MV-4-11 (cell line): ENCODE results near the gene AGPAT3.

Experiments
- DNase-seq: peaks from one replicate; lab custom pipeline; 2025; lab: John Stamatoyannopoulos, UW

The AGPAT3 gene

DNA sequence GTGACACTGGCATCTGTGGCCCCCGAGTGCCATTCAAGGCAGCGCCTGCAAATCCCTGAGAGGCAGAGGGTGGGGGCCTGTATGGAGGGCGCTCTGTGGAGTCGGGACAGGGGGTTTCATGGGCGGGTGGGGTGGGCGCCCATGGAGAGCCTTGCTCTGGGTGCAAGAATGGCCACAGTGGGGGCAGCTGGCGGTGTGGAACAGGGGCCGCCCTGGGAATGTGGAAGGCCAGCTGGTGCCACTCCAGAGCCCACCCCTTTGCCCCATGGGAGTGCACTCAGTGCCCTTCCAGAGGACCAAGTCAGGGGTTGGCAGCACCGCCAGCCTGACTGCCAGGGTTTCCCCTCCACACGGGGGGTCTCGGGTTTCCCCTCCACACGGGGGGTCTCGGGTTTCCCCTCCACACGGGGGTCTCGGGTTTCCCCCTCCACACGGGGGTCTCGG, 92.1 kb downstream of the AGPAT3 start:
- DNase-seq, result no peak

DNA sequence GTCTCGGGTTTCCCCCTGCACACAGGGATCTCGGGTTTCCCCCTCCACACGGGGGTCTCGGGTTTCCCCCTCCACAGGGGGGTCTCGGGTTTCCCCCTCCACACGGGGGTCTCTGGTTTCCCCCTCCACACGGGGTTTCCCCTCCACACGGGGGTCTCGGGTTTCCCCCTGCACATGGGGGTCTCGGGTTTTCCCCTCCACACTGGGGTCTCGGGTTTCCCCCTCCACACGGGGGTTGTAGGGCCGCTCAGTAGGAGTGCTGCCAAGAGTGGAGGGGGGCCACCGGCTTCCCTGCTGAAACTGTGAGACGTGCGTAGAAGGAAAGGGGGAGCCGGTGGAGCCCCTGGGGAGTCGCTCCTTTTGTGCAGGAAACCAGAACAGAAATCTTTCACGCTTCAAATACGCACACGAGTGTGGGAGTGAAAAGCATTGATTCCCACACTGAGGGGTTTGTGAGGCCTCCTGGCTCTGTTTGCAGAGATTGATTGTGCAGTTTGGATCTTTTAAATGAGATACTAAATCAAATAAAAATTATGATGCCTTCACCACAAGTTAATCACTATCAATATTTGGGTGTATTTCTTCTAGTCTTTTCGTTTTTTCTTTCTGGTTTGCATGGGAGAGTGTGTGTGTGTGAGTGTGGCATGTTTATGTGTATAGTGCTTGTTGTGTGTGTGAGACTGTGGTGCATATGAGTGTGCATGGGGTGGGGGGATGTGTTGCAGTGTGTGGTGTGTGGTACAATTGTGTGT, 92.8 kb downstream of the AGPAT3 start:
- DNase-seq, result no peak

- DNase-seq, result no peak
Measured at GRCh38 chr21:43958364-43959158, 93.5 kb downstream of the AGPAT3 start.

DNA sequence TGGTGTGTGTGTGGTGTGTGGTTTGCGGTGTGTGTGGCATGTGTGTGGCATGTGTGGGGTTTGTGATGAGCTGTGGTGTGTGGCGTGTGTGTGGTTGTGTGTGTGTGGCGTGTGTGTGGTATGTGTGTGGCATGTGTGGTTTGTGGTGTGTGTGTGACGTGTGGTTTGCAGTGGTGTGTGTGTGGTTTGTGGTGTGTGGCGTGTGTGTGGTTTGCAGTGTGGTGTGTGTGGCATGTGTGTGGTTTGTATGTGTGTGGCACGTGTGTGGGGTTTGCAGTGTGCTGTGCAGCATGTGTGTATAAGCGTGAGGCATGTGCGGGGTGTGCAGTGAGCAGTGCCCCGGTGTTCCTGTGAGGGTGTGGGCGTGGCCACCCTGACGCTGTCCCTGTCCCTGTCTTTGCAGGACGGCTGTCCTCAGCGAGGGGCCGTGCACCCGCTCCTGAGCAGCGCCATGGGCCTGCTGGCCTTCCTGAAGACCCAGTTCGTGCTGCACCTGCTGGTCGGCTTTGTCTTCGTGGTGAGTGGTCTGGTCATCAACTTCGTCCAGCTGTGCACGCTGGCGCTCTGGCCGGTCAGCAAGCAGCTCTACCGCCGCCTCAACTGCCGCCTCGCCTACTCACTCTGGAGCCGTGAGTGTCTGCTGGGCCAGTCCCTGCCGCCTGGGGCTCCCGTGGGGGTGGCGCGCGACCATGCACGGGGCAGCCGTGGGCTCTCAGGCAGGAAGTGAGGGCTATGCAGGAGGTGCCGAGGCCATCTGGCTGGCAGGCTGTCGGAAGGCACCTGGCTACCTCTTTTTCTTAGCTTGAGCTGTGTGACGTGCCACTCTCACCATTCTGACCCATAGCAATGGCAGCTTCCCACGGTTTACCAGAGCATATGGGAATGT, 94.5 kb downstream of the AGPAT3 start:
- no peak for DNase-seq

DNA sequence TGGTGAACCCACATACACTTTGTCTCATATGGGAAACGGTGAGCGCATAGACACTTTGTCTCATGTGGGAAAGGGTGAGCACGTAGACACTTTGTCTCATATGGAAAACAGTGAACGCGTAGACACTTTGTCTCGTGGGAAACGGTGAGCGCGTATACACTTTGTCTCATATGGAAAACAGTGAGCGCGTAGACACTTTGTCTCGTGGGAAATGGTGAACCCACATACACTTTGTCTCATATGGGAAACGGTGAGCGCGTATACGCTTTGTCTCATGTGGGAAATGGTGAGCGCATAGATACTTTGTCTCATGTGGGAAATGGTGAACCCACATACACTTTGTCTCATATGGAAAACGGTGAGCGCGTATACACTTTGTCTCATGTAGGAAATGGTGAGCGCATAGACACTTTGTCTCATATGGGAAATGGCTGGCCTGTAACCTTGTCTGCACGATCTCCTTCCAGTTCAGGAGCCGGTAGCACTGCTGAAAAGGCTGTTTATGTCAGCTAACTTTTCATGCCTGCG, 96.4 kb downstream of the AGPAT3 start:
- DNase-seq, result no peak

- no peak for DNase-seq
Measured at GRCh38 chr21:43965911-43966585, 101.0 kb downstream of the AGPAT3 start.

- DNase-seq, result no peak
Measured at GRCh38 chr21:43966946-43967512, 102.0 kb downstream of the AGPAT3 start.

DNA sequence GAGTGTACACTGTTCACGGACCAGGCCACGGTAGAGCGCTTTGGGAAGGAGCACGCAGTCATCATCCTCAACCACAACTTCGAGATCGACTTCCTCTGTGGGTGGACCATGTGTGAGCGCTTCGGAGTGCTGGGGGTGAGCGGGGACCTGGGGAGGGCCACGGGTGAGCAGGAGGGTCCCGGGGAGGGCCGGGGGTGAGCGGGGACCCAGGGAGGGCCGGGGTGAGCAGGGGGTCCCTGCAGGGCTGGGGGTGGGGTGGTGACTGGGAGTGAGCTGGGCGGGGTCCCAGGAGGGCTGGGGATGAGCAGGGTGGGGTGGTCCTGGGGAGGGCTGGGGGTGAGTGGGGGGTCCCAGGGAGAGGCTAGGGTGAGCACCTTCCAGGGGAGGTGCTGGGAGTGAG, 103.0 kb downstream of the AGPAT3 start:
- DNase-seq, result no peak

GRCh38 chr21:43968410-43969114, 103.5 kb downstream of the AGPAT3 start:
- DNase-seq, result no peak

- no peak for DNase-seq
Measured at GRCh38 chr21:43969115-43969444, 104.1 kb downstream of the AGPAT3 start.

GRCh38 chr21:43970551-43970950, 105.5 kb downstream of the AGPAT3 start:
- no peak for DNase-seq

DNA sequence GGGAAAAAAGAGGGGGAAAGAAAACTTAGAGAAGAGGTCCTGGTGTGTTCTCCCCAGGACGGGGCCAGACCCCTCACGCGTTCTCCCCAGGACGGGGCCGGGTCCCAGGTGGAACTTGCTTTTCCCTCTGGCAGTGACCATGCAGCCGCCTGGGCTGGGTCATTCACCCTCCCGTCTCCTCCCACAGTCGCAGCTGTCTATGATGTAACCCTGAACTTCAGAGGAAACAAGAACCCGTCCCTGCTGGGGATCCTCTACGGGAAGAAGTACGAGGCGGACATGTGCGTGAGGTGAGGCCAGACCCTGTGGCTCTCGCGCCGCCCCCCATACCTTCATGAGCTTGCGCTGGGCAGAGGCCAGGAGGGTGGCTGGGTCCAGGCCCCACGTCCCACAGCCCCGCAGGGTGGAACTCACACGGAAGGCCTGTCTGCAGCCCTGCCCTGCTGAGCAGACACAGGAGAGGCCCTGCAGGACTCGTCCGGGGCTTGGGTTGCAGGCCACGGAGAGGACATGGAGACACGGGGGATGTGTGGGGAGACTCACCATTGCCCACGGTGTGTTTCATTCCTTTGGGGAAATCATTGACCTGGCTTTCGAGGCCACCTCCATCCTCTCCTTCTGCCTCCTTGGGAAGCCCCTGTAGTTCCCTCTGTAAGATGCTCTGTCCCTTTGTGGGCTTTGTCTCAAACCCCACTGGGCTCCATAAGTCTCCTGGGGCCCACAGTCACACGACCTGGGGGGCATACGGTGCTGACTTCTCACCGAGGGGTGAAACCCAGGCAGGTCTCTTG, 106.4 kb downstream of the AGPAT3 start:
- DNase-seq, result peak; percentile 51

DNA sequence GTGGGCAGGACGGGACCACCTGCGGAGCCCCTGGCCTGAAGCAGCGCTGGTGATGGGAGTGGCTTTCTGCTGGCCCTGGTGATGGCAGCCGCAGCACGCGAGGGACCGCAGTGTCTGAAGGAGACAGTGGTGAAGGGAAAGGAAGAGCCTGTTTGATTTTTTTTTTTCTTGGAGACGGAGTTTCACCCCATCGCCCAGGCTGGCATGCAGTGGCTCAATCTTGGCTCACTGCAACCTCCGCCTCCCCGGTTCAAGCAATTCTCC, 106.9 kb downstream of the AGPAT3 start:
- DNase-seq, result no peak

- DNase-seq, result no peak
Measured at GRCh38 chr21:43972850-43973633, 108.0 kb downstream of the AGPAT3 start.

DNA sequence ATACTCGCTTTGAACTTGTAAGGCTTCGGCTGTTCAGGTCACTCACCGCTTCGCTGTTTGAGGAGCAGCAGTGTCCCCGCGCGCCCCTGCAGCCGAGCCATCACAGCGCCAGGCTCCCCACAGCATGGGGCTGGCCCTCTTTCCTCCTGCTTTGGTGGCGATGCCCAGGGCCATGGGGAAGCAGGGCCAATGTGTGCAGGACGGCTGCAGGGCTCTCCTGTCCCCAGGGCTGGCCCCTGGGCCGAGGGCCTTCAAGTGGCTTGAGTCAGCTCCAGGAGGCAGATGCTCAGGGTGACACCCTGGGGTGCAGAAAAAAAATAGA, 108.6 kb downstream of the AGPAT3 start:
- no peak for DNase-seq

- DNase-seq, result no peak
Measured at GRCh38 chr21:43974791-43975468, 109.9 kb downstream of the AGPAT3 start.

GRCh38 chr21:43975469-43976098, 110.6 kb downstream of the AGPAT3 start:
- peak; percentile 56 for DNase-seq

DNA sequence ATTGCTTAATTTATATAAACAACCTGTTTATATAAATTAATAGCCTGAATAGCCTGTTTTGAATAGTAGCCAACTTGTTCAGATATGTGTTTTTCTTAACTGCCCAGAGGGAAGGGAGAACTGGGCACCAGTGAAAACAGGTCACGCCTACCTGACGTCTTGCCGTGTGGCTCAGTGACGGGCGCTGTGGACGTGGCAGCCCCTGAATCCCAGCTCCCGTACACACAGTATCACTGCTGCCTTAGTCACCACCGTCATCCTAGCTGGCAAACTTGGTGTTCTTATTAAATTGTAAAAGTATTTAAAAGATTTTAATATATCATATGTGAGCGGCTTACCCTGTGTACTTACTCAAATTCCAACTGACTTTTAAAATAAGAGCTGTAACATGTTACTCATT, 111.6 kb downstream of the AGPAT3 start:
- DNase-seq, result no peak
